Calu3 (cell line): Measurements from ENCODE around the gene CUL3. TPM values are rescaled to one million over a fixed set of nuclear protein-coding genes. Genes with fewer than 3 reads are reported as not detected.

Experiments
- BruUV-seq: library from RNA; stranded (reverse); fragments of 400-500 nt; replicated peaks from 2 replicates; lab custom pipeline; 2021; lab: Mats Ljungman, UMichigan
- CTCF ChIA-PET: fragments of 300-600 bp; sonication (Branson Sonifier 250); formaldehyde crosslinking; loops from one replicate; lab custom pipeline; 2022; ENCODE audit warnings: antibody characterized with exemption; lab: Charles Lee
- DNase-seq: peaks from one replicate; pipeline ENCODE4 v3.0.0; 2022
- H3K27ac Mint-ChIP-seq: one replicate; pipeline ENCODE4 v1.8.0; 2022; ENCODE audit warnings: mixed read lengths; ENCODE audit not compliant: unreplicated experiment
- H3K27me3 Mint-ChIP-seq: one replicate; pipeline ENCODE4 v1.8.0; 2022; ENCODE audit warnings: mixed read lengths; ENCODE audit not compliant: unreplicated experiment
- H3K36me3 Mint-ChIP-seq: one replicate; pipeline ENCODE4 v1.8.0; 2022; ENCODE audit warnings: mild to moderate bottlenecking, moderate library complexity, mixed read lengths; ENCODE audit not compliant: insufficient read depth, unreplicated experiment
- H3K4me1 Mint-ChIP-seq: one replicate; pipeline ENCODE4 v1.8.0; 2022; ENCODE audit warnings: mild to moderate bottlenecking, low read depth, mixed read lengths; ENCODE audit not compliant: unreplicated experiment
- H3K4me3 Mint-ChIP-seq: one replicate; pipeline ENCODE4 v1.8.0; 2022; ENCODE audit warnings: mild to moderate bottlenecking, low read depth, moderate library complexity, mixed read lengths; ENCODE audit not compliant: unreplicated experiment
- H3K9me3 Mint-ChIP-seq: one replicate; pipeline ENCODE4 v1.8.0; 2022; ENCODE audit warnings: low read depth, mixed read lengths; ENCODE audit not compliant: unreplicated experiment
- intact Hi-C: fragments of 100-400 bp; cut with micrococcal nuclease; formaldehyde crosslinking; loops from one replicate; pipeline ENCODE4 v1.10.0; 2022; ENCODE audit not compliant: unreplicated experiment
- total RNA-seq: library from RNA; stranded (reverse); gene quantifications from 2 replicates; pipeline ENCODE4 v1.2.3, GENCODE V29; 2022
- TF ChIP-seq, protein P1 (sequence below): fragments of 200-600 bp; IDR thresholded peaks from one replicate; pipeline ENCODE4 v1.8.0; 2022; ENCODE audit warnings: antibody characterized with exemption; ENCODE audit not compliant: unreplicated experiment

Gene CUL3
- total RNA-seq, 1 experiment from 2014 or later = 89.3 TPM

DNA sequence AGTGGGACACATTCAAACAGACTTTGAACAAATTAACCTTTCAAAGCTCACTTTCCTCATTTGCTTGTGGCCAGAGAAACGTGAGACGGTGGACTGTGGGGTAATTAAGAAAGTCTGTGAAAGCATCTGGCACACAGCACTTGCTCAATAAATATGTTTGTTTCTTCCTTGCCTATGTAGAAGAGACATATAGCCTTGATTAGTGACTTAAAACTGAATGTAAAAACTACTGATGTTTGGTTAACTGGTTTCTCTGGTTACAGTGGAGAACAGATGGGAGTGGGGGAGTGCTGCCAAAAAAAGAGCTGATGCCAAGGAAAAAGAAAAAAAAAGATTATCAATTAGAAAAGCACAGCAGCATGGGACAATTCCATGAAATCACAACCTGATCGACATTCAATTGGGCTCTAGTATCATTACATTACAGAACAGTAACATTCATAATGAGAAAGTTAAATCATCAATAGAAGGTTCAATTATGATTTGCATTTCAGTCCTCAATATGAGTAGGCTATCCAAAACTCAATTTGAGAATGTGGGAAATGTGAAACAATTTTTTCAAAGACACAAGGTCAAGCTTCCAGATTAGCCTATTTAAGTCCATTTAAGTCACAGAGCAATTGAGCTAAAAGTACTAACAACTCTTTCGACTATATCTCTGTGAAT is 14.7 kb downstream of the CUL3 start:
- Mint-ChIP-seq H3K36me3 (peaks cover 11% of the 10 kb centered on the region), H3K4me3 (no peak overlapping the region), H3K27me3 (no peaks in the 10 kb centered on the region), H3K27ac (no peak overlapping the region), H3K9me3 (peaks cover 7% of the 10 kb centered on the region), H3K4me1 (peaks cover 47% of the 10 kb centered on the region)
- CTCF ChIA-PET = interaction anchor here (0.7 to 1.1 kb wide), 2 partner anchors 25 to 1200 kb away, joined by 3 to 4 read pairs; no protein-coding TSS in a partner anchor
- TF ChIP-seq, protein P1, sequence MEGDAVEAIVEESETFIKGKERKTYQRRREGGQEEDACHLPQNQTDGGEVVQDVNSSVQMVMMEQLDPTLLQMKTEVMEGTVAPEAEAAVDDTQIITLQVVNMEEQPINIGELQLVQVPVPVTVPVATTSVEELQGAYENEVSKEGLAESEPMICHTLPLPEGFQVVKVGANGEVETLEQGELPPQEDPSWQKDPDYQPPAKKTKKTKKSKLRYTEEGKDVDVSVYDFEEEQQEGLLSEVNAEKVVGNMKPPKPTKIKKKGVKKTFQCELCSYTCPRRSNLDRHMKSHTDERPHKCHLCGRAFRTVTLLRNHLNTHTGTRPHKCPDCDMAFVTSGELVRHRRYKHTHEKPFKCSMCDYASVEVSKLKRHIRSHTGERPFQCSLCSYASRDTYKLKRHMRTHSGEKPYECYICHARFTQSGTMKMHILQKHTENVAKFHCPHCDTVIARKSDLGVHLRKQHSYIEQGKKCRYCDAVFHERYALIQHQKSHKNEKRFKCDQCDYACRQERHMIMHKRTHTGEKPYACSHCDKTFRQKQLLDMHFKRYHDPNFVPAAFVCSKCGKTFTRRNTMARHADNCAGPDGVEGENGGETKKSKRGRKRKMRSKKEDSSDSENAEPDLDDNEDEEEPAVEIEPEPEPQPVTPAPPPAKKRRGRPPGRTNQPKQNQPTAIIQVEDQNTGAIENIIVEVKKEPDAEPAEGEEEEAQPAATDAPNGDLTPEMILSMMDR = no peak
- no TSS peak for BruUV-seq
- no peak for DNase-seq
- intact Hi-C loops = no loop called here

DNA sequence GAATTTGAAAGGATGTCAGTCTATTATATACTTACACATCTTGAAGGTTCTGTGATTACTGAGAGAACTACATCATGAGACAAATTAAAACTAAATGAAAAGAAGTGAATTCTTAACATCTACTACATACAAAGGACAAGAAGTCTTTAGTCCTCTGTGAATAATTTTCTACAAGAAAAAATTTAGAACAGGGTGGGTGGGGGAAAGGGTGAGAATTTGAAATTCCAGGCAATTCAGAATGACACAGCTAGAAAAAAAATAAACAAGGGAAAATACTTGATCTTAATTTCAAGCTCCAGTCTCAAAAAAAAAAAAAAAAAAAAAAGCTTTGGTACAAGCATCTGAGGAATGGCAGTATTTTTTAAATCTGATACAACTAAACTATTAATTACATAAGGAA is 15.5 kb downstream of the CUL3 start:
- peaks cover 44% of the 10 kb centered on the region for H3K4me1 Mint-ChIP-seq
- no peak overlapping the region for H3K27ac Mint-ChIP-seq
- H3K36me3 Mint-ChIP-seq = peaks cover 11% of the 10 kb centered on the region

DNA sequence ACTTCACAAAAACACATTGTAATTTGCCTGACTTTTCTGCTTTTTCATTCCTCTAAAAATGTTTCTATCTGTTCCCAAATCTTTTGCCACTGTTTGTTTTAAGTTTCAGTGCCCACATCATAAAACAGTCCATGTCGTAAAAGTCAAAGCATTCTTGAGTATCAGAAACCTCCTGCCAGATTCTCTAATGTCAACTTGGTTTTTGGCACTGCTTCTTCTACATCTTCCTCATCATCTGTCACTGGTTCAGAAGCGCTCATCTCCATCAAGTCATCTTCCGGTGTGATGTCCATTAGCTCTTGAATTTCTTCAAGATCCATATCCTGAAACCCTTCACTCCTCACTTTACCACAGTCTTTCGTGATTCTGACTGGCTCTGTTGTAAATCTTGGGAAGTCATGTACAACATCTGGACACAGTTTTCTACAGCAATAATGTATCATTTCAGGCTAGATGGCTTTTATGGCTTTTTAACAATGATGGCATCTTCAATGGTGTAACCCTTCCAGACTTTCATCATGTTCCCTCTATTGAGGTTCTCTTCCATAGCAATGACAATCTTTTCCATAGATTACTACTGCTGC is 19.6 kb downstream of the CUL3 start:
- intact Hi-C loops = no loop called here
- TF ChIP-seq, protein P1 = no peak
- no peak overlapping the region for H3K27ac Mint-ChIP-seq
- no TSS peak for BruUV-seq
- H3K9me3 Mint-ChIP-seq = peaks cover 10% of the 10 kb centered on the region
- no peaks in the 10 kb centered on the region for H3K27me3 Mint-ChIP-seq
- H3K4me1 Mint-ChIP-seq = peaks cover 32% of the 10 kb centered on the region
- H3K36me3 Mint-ChIP-seq = peaks cover 11% of the 10 kb centered on the region
- no peak overlapping the region for H3K4me3 Mint-ChIP-seq
- CTCF ChIA-PET = no interaction called here
- no peak for DNase-seq

More for the DNA sequence above, 15.5 kb downstream of the CUL3 start:
- TF ChIP-seq, protein P1 = no peak
- no peak overlapping the region for H3K4me3 Mint-ChIP-seq
- DNase-seq = no peak
- BruUV-seq = no TSS peak
- intact Hi-C loops = no loop called here
- CTCF ChIA-PET = interaction anchor here (0.6 to 1.1 kb wide), 3 partner anchors 19 to 506 kb away, joined by 3 to 5 read pairs (median 4); no protein-coding TSS in a partner anchor
- peaks cover 10% of the 10 kb centered on the region for H3K9me3 Mint-ChIP-seq
- H3K27me3 Mint-ChIP-seq = no peaks in the 10 kb centered on the region

DNA sequence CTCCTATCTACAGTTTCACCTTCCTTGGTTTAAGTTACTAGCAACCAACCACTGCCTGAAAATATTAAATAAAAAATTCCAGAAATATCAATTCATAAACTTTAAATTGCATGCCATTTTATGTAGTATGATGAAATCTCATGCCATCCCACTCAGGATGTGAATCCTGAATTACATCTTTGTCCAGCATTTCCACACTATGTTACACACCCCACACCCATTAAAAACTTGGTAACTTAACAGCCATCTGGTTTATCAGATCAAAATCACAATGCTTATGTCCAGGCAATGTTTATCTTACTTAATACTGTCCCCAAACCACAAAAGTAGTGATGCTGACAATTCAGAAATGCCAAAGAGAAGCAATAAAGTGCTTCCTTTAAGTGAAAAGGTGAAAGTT is 21.6 kb downstream of the CUL3 start:
- Mint-ChIP-seq H3K36me3 (peaks cover 6% of the 10 kb centered on the region), H3K4me3 (no peak overlapping the region), H3K9me3 (peaks cover 10% of the 10 kb centered on the region), H3K27ac (no peak overlapping the region), H3K27me3 (no peaks in the 10 kb centered on the region), H3K4me1 (peaks cover 24% of the 10 kb centered on the region)
- BruUV-seq = no TSS peak
- no peak for DNase-seq
- CTCF ChIA-PET = no interaction called here
- TF ChIP-seq, protein P1 = no peak
- intact Hi-C loops = no loop called here
